Measurements from ENCODE around the gene CUL4A.
A peak's percentile ranks its signal among the peaks of the same experiment; 100 is the strongest.
"Not testable (repeated sequence)": the region's sequence is repeated elsewhere in the genome, so short reads cannot be mapped to it uniquely, and the experiment has no call there.

Gene CUL4A

GRCh38 chr13:113263016-113263415 is 53.6 kb downstream of the CUL4A start:
- not testable (repeated sequence) for H3K4me1 Mint-ChIP-seq (ENCODE audit: low read depth); H3K27ac Mint-ChIP-seq; H3K27me3 Mint-ChIP-seq; H3K9me3 Mint-ChIP-seq (ENCODE audit: low read depth); H3K4me3 Mint-ChIP-seq
- H3K36me3 Mint-ChIP-seq: peaks cover 16% of the 10 kb centered on the region

- Mint-ChIP-seq H3K9me3 (ENCODE audit: low read depth) (no peaks in the 10 kb centered on the region), H3K27me3 (no peaks in the 10 kb centered on the region), H3K36me3 (peaks cover 2% of the 10 kb centered on the region), H3K27ac (no peak overlapping the region), H3K4me1 (ENCODE audit: low read depth) (no peaks in the 10 kb centered on the region), H3K4me3 (no peak overlapping the region)
Observed at GRCh38 chr13:113267642-113268405, 58.4 kb downstream of the CUL4A start.

GRCh38 chr13:113272031-113272430 is 62.6 kb downstream of the CUL4A start:
- Mint-ChIP-seq H3K9me3 (ENCODE audit: low read depth) (no peaks in the 10 kb centered on the region), H3K4me3 (no peak overlapping the region), H3K4me1 (ENCODE audit: low read depth) (peaks cover 6% of the 10 kb centered on the region), H3K27me3 (no peaks in the 10 kb centered on the region), H3K27ac (no peak overlapping the region), H3K36me3 (no peaks in the 10 kb centered on the region)

GRCh38 chr13:113272701-113273181 is 63.3 kb downstream of the CUL4A start:
- no peak overlapping the region for H3K4me3 Mint-ChIP-seq
- H3K36me3 Mint-ChIP-seq: no peaks in the 10 kb centered on the region
- no peak overlapping the region for H3K27ac Mint-ChIP-seq
- no peaks in the 10 kb centered on the region for H3K27me3 Mint-ChIP-seq
- no peaks in the 10 kb centered on the region for H3K9me3 Mint-ChIP-seq (ENCODE audit: low read depth)
- peaks cover 6% of the 10 kb centered on the region for H3K4me1 Mint-ChIP-seq (ENCODE audit: low read depth)

- Mint-ChIP-seq H3K9me3 (ENCODE audit: low read depth) (no peaks in the 10 kb centered on the region), H3K27me3 (no peaks in the 10 kb centered on the region), H3K4me1 (ENCODE audit: low read depth) (peaks cover 6% of the 10 kb centered on the region), H3K36me3 (no peaks in the 10 kb centered on the region), H3K27ac (peak overlapping the region; percentile 2), H3K4me3 (no peak overlapping the region)
Observed at GRCh38 chr13:113273321-113273720, 63.9 kb downstream of the CUL4A start.

GRCh38 chr13:113273851-113274590 is 64.6 kb downstream of the CUL4A start:
- Mint-ChIP-seq H3K27ac (no peak overlapping the region), H3K36me3 (no peaks in the 10 kb centered on the region), H3K27me3 (peaks cover 2% of the 10 kb centered on the region), H3K4me1 (ENCODE audit: low read depth) (peaks cover 6% of the 10 kb centered on the region), H3K4me3 (no peak overlapping the region), H3K9me3 (ENCODE audit: low read depth) (no peaks in the 10 kb centered on the region)

GRCh38 chr13:113274721-113275120 is 65.3 kb downstream of the CUL4A start:
- Mint-ChIP-seq H3K4me1 (ENCODE audit: low read depth) (peaks cover 6% of the 10 kb centered on the region), H3K27me3 (peaks cover 3% of the 10 kb centered on the region), H3K9me3 (ENCODE audit: low read depth) (no peaks in the 10 kb centered on the region), H3K36me3 (no peaks in the 10 kb centered on the region), H3K4me3 (no peak overlapping the region), H3K27ac (no peak overlapping the region)

GRCh38 chr13:113275387-113275786 is 66.0 kb downstream of the CUL4A start:
- Mint-ChIP-seq H3K4me3 (no peak overlapping the region), H3K4me1 (ENCODE audit: low read depth) (peaks cover 6% of the 10 kb centered on the region), H3K27ac (no peak overlapping the region), H3K36me3 (no peaks in the 10 kb centered on the region), H3K27me3 (peaks cover 4% of the 10 kb centered on the region), H3K9me3 (ENCODE audit: low read depth) (no peaks in the 10 kb centered on the region)

GRCh38 chr13:113280126-113280525 is 70.7 kb downstream of the CUL4A start:
- Mint-ChIP-seq H3K4me3 (no peak overlapping the region), H3K4me1 (ENCODE audit: low read depth) (peaks cover 4% of the 10 kb centered on the region), H3K27ac (no peak overlapping the region), H3K36me3 (no peaks in the 10 kb centered on the region), H3K27me3 (peaks cover 11% of the 10 kb centered on the region), H3K9me3 (ENCODE audit: low read depth) (no peaks in the 10 kb centered on the region)

- H3K4me1 Mint-ChIP-seq (ENCODE audit: low read depth): no peaks in the 10 kb centered on the region
- no peak overlapping the region for H3K4me3 Mint-ChIP-seq
- no peaks in the 10 kb centered on the region for H3K9me3 Mint-ChIP-seq (ENCODE audit: low read depth)
- no peaks in the 10 kb centered on the region for H3K36me3 Mint-ChIP-seq
- peaks cover 14% of the 10 kb centered on the region for H3K27me3 Mint-ChIP-seq
- H3K27ac Mint-ChIP-seq: no peak overlapping the region
Observed at GRCh38 chr13:113283904-113284303, 74.5 kb downstream of the CUL4A start.

- H3K36me3 Mint-ChIP-seq: no peaks in the 10 kb centered on the region
- no peak overlapping the region for H3K27ac Mint-ChIP-seq
- H3K4me3 Mint-ChIP-seq: no peak overlapping the region
- peaks cover 28% of the 10 kb centered on the region for H3K27me3 Mint-ChIP-seq
- no peaks in the 10 kb centered on the region for H3K9me3 Mint-ChIP-seq (ENCODE audit: low read depth)
- H3K4me1 Mint-ChIP-seq (ENCODE audit: low read depth): peaks cover 12% of the 10 kb centered on the region
Observed at GRCh38 chr13:113288880-113289279, 79.5 kb downstream of the CUL4A start.

GRCh38 chr13:113291129-113291528 is 81.7 kb downstream of the CUL4A start:
- H3K4me3 Mint-ChIP-seq: no peak overlapping the region

GRCh38 chr13:113292021-113292862 is 82.8 kb downstream of the CUL4A start:
- Mint-ChIP-seq H3K9me3 (ENCODE audit: low read depth) (no peaks in the 10 kb centered on the region), H3K4me3 (peak overlapping the region; percentile 60), H3K4me1 (ENCODE audit: low read depth) (peaks cover 22% of the 10 kb centered on the region), H3K27me3 (peaks cover 27% of the 10 kb centered on the region), H3K27ac (no peak overlapping the region), H3K36me3 (peaks cover 2% of the 10 kb centered on the region)

More at GRCh38 chr13:113291129-113291528, 81.7 kb downstream of the CUL4A start:
- Mint-ChIP-seq H3K4me1 (ENCODE audit: low read depth) (peaks cover 16% of the 10 kb centered on the region), H3K27ac (no peak overlapping the region), H3K36me3 (no peaks in the 10 kb centered on the region), H3K27me3 (peaks cover 28% of the 10 kb centered on the region), H3K9me3 (ENCODE audit: low read depth) (no peaks in the 10 kb centered on the region)

GRCh38 chr13:113293686-113294085 is 84.3 kb downstream of the CUL4A start:
- Mint-ChIP-seq H3K27ac (no peak overlapping the region), H3K9me3 (ENCODE audit: low read depth) (no peaks in the 10 kb centered on the region), H3K4me1 (ENCODE audit: low read depth) (peaks cover 33% of the 10 kb centered on the region), H3K36me3 (peaks cover 2% of the 10 kb centered on the region), H3K27me3 (peaks cover 27% of the 10 kb centered on the region), H3K4me3 (no peak overlapping the region)

GRCh38 chr13:113295776-113296175 is 86.4 kb downstream of the CUL4A start:
- H3K27me3 Mint-ChIP-seq: peaks cover 17% of the 10 kb centered on the region
- peaks cover 41% of the 10 kb centered on the region for H3K4me1 Mint-ChIP-seq (ENCODE audit: low read depth)
- H3K27ac Mint-ChIP-seq: peak overlapping the region; percentile 41

More at GRCh38 chr13:113295776-113296175, 86.4 kb downstream of the CUL4A start:
- Mint-ChIP-seq H3K4me3 (peak overlapping the region; percentile 95), H3K9me3 (ENCODE audit: low read depth) (no peaks in the 10 kb centered on the region), H3K36me3 (peaks cover 3% of the 10 kb centered on the region)
